ENCODE measurements around the gene ANKRD29. TPM values are rescaled to one million over a fixed set of nuclear protein-coding genes. Genes with fewer than 3 reads are reported as not detected.

ANKRD29 gene
- total and polyA plus RNA-seq, 10 of the 15 experiments (the other 5 are each of a cell fraction or from before 2014, with no cell fraction given) = 0.53 to 9.2 (median 1.6) TPM

DNA sequence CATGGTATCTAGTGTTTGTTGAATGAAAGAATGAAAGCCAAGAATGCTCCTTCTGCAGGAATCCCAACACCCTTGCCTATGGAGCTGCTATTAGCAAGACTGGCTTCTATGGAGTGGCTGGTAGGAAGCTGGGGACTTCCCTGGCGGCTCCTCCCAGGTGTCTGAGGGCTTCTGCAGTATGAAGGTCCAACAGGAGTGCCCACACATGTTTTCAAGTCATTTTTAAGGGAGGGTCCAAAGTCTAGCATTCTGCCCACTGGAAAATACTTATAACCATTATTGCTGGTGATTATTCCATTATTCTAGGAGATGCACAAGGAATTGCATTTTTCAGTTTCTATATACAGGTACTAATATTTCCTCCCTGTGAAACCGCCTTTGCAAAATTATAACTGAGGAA is 54.5 kb downstream of the ANKRD29 start (continued):
- TF ChIP-seq HDAC2 (IDR thresholded peaks at IDR 0.05) (no peak), ETV6 (conservative IDR thresholded peaks at IDR 0.05 in 1 of 2, IDR thresholded peaks at IDR 0.05 in 1 of 2; ENCODE audit: borderline replicate concordance in 1 of 2, low read depth in 1 of 2) (no peak), TCF12 (IDR thresholded peaks at IDR 0.05; ENCODE audit: low read depth, low read length) (no peak)

DNA sequence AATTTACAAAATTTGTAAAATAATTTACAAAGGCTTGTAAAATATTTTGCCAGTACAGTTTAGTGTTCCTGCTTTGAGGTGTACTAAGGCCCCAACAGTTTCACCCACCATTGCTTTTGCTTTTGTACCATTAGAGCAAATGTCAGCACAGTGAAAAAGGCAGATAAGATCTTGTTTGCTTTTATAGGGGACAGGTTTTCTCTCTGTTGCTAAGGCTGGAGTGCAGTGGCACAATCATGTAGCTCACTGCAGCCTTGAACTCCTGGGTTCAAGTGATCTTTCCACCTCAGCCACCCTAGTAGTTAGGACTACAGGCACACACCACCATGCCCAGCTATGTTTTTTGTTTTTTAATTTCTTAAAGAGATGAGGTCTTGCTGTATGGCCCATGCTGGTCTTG is 56.8 kb downstream of the ANKRD29 start:
- no peaks in the 10 kb centered on the region for H3K9me3 ChIP-seq (replicated peaks; ENCODE audit: control insufficient read depth, insufficient read depth, low read length)
- ChIA-PET SMC1A (ENCODE audit: uncharacterized antibody, unreplicated experiment) (interaction anchor here (1.5 kb wide), 1 partner anchor 9 kb away, joined by 6 read pairs; no protein-coding TSS in a partner anchor), RAD21 (ENCODE audit: unreplicated experiment) (interaction anchor here (0.8 to 1.4 kb wide), 2 partner anchors 8 to 12 kb away, joined by 3 read pairs; no protein-coding TSS in a partner anchor), POLR2A (no interaction called here), CTCF (interaction anchor here (1.6 kb wide), 1 partner anchor 90 kb away, joined by 5 read pairs; no protein-coding TSS in a partner anchor)
- intact Hi-C loops (cut with micrococcal nuclease; ENCODE audit: unreplicated experiment) (no loop called here), in situ Hi-C loops (cut with MboI) (no loop called here)
- DNase-seq (ENCODE audit: low read depth, low spot score) (no peak), ATAC-seq (no peak), FAIRE-seq (no peak)
- TF ChIP-seq MYC (IDR thresholded peaks at IDR 0.05; ENCODE audit: insufficient read depth, insufficient read length, insufficient replicate concordance, low read length, severe bottlenecking) = no peak
- no peak for TF ChIP-seq GATAD2B (conservative IDR thresholded peaks at IDR 0.05; ENCODE audit: low read depth)
- no peak for TF ChIP-seq NRF1 (conservative IDR thresholded peaks at IDR 0.05; ENCODE audit: low read depth, low read length)
- no peak for TF ChIP-seq NBN (IDR thresholded peaks at IDR 0.05)
- TF ChIP-seq, protein P1, sequence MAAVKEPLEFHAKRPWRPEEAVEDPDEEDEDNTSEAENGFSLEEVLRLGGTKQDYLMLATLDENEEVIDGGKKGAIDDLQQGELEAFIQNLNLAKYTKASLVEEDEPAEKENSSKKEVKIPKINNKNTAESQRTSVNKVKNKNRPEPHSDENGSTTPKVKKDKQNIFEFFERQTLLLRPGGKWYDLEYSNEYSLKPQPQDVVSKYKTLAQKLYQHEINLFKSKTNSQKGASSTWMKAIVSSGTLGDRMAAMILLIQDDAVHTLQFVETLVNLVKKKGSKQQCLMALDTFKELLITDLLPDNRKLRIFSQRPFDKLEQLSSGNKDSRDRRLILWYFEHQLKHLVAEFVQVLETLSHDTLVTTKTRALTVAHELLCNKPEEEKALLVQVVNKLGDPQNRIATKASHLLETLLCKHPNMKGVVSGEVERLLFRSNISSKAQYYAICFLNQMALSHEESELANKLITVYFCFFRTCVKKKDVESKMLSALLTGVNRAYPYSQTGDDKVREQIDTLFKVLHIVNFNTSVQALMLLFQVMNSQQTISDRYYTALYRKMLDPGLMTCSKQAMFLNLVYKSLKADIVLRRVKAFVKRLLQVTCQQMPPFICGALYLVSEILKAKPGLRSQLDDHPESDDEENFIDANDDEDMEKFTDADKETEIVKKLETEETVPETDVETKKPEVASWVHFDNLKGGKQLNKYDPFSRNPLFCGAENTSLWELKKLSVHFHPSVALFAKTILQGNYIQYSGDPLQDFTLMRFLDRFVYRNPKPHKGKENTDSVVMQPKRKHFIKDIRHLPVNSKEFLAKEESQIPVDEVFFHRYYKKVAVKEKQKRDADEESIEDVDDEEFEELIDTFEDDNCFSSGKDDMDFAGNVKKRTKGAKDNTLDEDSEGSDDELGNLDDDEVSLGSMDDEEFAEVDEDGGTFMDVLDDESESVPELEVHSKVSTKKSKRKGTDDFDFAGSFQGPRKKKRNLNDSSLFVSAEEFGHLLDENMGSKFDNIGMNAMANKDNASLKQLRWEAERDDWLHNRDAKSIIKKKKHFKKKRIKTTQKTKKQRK (IDR thresholded peaks at IDR 0.05; ENCODE audit: low read depth, low read length) = no peak
- TF ChIP-seq IKZF1 (conservative IDR thresholded peaks at IDR 0.05) = no peak
- TF ChIP-seq ZNF622 (IDR thresholded peaks at IDR 0.05) = no peak
- TF ChIP-seq KAT2A (conservative IDR thresholded peaks at IDR 0.05; ENCODE audit: control insufficient read depth, low read depth, low read length) = no peak
- TF ChIP-seq EP300 (IDR thresholded peaks at IDR 0.05; ENCODE audit: borderline replicate concordance in 1 of 2, control insufficient read depth in 1 of 2, low read depth in 2 of 2, low read length in 2 of 2) = no peak
- no peaks in the 10 kb centered on the region for H3K79me2 ChIP-seq (ENCODE audit: control insufficient read depth, insufficient read depth, low read length)
- no peak overlapping the region for H3K4me2 ChIP-seq (ENCODE audit: control insufficient read depth, insufficient read depth)
- no peak overlapping the region for H3K9ac ChIP-seq (ENCODE audit: control insufficient read depth, insufficient read depth, low read length)
- no peak overlapping the region for H2AFZ ChIP-seq (ENCODE audit: control insufficient read depth, low read depth, low read length)
- no peaks in the 10 kb centered on the region for H3K36me3 ChIP-seq (ENCODE audit: control insufficient read depth in 2 of 2, insufficient read depth in 2 of 2, low read length in 1 of 2)
- H4K20me1 ChIP-seq (ENCODE audit: control insufficient read depth, insufficient read depth) = no peaks in the 10 kb centered on the region
- H3K4me3 ChIP-seq = no peak overlapping the region
- no peak overlapping the region for H3K27ac ChIP-seq (ENCODE audit: control insufficient read depth, insufficient read depth)
- no peaks in the 10 kb centered on the region for H3K4me1 ChIP-seq (ENCODE audit: control insufficient read depth, insufficient read depth, low read length)
- no peaks in the 10 kb centered on the region for H3K27me3 ChIP-seq (replicated peaks in 1 of 2; ENCODE audit: control insufficient read depth in 2 of 2, insufficient read depth in 2 of 2, low read length in 1 of 2)
- BruUV-seq (replicated peaks) = no TSS peak
